GM18867 (cell line): ENCODE results near the gene SFI1.

Experiments
- ATAC-seq: cut with Tn5 transposase; IDR thresholded peaks from one replicate; pipeline ENCODE4 v1.9.1; 2021; ENCODE audit warnings: mild to moderate bottlenecking, moderate library complexity; ENCODE audit not compliant: unreplicated experiment

Gene SFI1

GRCh38 chr22:31615491-31615860, 119.1 kb downstream of the SFI1 start:
- ATAC-seq, result no peak

- ATAC-seq, result no peak
Measured at GRCh38 chr22:31615940-31616314, 119.6 kb downstream of the SFI1 start.

GRCh38 chr22:31616315-31616980, 120.1 kb downstream of the SFI1 start:
- no peak for ATAC-seq

GRCh38 chr22:31618057-31618456, 121.7 kb downstream of the SFI1 start:
- no peak for ATAC-seq

GRCh38 chr22:31618471-31619176, 122.3 kb downstream of the SFI1 start:
- no peak for ATAC-seq

GRCh38 chr22:31619611-31620300, 123.4 kb downstream of the SFI1 start:
- ATAC-seq, result no peak

GRCh38 chr22:31620756-31621480, 124.6 kb downstream of the SFI1 start:
- no peak for ATAC-seq

GRCh38 chr22:31621507-31622124, 125.3 kb downstream of the SFI1 start:
- ATAC-seq, result no peak

GRCh38 chr22:31622980-31623379, 126.6 kb downstream of the SFI1 start:
- ATAC-seq, result no peak

- no peak for ATAC-seq
Measured at GRCh38 chr22:31623592-31624304, 127.4 kb downstream of the SFI1 start.

GRCh38 chr22:31625257-31625640, 128.9 kb downstream of the SFI1 start:
- no peak for ATAC-seq

GRCh38 chr22:31625661-31626426, 129.5 kb downstream of the SFI1 start:
- no peak for ATAC-seq

GRCh38 chr22:31626427-31627150, 130.3 kb downstream of the SFI1 start:
- ATAC-seq, result no peak

GRCh38 chr22:31627223-31627731, 130.9 kb downstream of the SFI1 start:
- no peak for ATAC-seq

GRCh38 chr22:31628362-31628761, 132.0 kb downstream of the SFI1 start:
- ATAC-seq, result no peak

GRCh38 chr22:31628969-31629708, 132.8 kb downstream of the SFI1 start:
- no peak for ATAC-seq

GRCh38 chr22:31629741-31630184, 133.4 kb downstream of the SFI1 start:
- no peak for ATAC-seq
